Ishikawa (cell line): Measurements from ENCODE around the gene NUP210.

ENCODE experiments used
- CEBPB ChIP-seq: IDR thresholded peaks from 2 replicates; pipeline ENCODE4 v1.6.1; 2012
- CREB1 ChIP-seq: IDR thresholded peaks from 2 replicates; pipeline ENCODE4 v1.6.1; 2012; ENCODE audit warnings: low read depth
- EGR1 ChIP-seq: IDR thresholded peaks from 2 replicates; pipeline ENCODE4 v1.6.1; 2012
- EP300 ChIP-seq: IDR thresholded peaks from 2 replicates; pipeline ENCODE4 v1.6.1; 2012; ENCODE audit warnings: borderline replicate concordance
- FOXM1 ChIP-seq: IDR thresholded peaks from 2 replicates; pipeline ENCODE4 v1.6.1; 2012; ENCODE audit warnings: low read depth, borderline replicate concordance
- NFIC ChIP-seq: IDR thresholded peaks from 2 replicates; pipeline ENCODE4 v1.6.1; 2012
- RAD21 ChIP-seq: IDR thresholded peaks from 2 replicates; pipeline ENCODE4 v1.6.1; 2012; ENCODE audit warnings: low read depth
- TAF1 ChIP-seq: IDR thresholded peaks from 2 replicates; pipeline ENCODE4 v1.6.1; 2012; ENCODE audit warnings: low read depth, mild to moderate bottlenecking
- TCF12 ChIP-seq: IDR thresholded peaks from 2 replicates; pipeline ENCODE4 v1.6.1; 2012; ENCODE audit warnings: low read depth
- TEAD4 ChIP-seq: IDR thresholded peaks from 2 replicates; pipeline ENCODE4 v1.6.1; 2012
- YY1 ChIP-seq: IDR thresholded peaks from 2 replicates; pipeline ENCODE4 v1.6.1; 2012; ENCODE audit warnings: low read depth
- TF ChIP-seq, protein P1 (sequence below): IDR thresholded peaks from 2 replicates; pipeline ENCODE4 v1.6.1; 2012
- TF ChIP-seq, protein P2 (sequence below): IDR thresholded peaks from 2 replicates; pipeline ENCODE4 v1.6.1; 2012; ENCODE audit warnings: low read depth, mild to moderate bottlenecking
- TF ChIP-seq, protein P3 (sequence below): IDR thresholded peaks from 2 replicates; pipeline ENCODE4 v1.6.1; 2012

NUP210 gene

DNA sequence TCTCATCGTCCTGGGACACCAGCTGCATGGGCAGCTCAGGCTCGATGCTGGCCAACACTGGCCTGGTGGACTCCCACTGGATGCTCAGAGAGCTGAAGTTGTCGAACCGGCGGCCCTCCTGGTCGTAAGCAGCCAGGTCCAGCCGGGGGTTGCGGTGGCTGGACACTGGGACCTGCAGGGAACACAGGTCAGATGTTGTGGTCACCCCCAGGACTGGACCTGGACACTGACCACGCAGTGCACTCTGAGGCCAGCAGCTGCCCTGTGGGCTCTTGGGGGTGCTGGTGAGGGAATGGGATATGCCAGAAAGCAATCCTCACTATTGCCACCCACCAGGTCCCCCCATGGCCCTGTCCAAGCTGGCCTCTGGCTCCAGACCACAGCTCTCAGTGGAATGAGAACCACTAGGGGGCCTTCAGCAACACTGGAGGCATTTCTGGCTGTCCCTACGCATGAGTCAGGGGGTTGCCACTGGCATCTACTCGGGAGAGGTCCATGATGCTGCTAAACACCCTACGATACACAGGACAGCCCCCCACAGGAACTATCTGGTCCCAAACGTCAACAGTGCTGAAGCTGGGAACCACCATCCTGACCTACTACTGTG, 66.1 kb downstream of the NUP210 start:
- TF ChIP-seq FOXM1: no peak
- TF ChIP-seq, protein P1, sequence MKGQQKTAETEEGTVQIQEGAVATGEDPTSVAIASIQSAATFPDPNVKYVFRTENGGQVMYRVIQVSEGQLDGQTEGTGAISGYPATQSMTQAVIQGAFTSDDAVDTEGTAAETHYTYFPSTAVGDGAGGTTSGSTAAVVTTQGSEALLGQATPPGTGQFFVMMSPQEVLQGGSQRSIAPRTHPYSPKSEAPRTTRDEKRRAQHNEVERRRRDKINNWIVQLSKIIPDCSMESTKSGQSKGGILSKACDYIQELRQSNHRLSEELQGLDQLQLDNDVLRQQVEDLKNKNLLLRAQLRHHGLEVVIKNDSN: no peak

DNA sequence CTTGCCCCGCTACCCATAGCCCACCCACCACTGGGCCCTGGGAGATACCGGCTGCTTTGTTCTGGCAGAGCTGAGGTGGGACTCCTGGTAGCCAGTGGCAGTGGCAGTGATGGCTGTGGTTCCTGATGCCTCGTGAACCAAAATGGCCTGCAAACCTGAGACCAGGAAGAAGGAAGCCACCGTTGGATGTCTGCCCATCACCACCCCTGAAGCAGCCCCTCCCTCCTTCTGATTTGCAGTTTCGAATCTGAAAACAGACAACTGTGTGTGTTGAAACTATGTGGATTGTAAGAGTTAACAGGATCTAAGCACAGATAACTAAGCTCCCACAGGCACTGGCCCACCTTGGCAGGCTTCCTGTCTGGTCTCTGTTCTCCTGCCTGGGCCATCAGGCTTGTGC, 66.6 kb downstream of the NUP210 start:
- TF ChIP-seq NFIC (no peak), TAF1 (no peak), RAD21 (no peak), EGR1 (no peak), CREB1 (no peak), EP300 (no peak)

DNA sequence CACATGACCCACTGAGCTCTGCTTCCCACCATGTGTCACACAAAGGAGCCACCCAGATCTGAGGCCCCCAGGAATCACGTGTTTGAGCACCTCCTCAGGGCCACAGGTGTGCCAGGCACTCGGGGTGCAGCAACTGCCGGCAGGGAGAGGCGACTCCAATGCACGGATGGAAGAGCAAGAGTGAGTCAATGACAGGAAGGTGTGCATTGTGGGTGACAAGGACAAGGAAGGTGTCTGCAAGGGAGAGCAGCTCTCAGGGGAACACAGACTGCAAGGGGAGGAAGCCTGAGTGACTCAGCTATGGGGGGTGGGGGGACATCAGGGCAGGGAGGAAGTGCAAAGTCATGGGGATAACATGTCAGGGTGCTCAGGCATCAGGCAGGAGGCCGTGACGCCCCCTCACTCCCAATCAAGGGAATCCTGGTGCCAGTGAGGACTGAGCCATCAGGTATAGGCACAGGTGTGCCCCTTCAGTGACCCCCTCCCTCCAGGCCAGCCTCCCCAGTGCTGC, 67.4 kb downstream of the NUP210 start:
- TF ChIP-seq CEBPB (no peak), CREB1 (no peak), YY1 (no peak), TAF1 (no peak), EGR1 (no peak), NFIC (no peak), FOXM1 (no peak), EP300 (no peak)
- TF ChIP-seq, protein P2, sequence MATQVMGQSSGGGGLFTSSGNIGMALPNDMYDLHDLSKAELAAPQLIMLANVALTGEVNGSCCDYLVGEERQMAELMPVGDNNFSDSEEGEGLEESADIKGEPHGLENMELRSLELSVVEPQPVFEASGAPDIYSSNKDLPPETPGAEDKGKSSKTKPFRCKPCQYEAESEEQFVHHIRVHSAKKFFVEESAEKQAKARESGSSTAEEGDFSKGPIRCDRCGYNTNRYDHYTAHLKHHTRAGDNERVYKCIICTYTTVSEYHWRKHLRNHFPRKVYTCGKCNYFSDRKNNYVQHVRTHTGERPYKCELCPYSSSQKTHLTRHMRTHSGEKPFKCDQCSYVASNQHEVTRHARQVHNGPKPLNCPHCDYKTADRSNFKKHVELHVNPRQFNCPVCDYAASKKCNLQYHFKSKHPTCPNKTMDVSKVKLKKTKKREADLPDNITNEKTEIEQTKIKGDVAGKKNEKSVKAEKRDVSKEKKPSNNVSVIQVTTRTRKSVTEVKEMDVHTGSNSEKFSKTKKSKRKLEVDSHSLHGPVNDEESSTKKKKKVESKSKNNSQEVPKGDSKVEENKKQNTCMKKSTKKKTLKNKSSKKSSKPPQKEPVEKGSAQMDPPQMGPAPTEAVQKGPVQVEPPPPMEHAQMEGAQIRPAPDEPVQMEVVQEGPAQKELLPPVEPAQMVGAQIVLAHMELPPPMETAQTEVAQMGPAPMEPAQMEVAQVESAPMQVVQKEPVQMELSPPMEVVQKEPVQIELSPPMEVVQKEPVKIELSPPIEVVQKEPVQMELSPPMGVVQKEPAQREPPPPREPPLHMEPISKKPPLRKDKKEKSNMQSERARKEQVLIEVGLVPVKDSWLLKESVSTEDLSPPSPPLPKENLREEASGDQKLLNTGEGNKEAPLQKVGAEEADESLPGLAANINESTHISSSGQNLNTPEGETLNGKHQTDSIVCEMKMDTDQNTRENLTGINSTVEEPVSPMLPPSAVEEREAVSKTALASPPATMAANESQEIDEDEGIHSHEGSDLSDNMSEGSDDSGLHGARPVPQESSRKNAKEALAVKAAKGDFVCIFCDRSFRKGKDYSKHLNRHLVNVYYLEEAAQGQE: no peak
- TF ChIP-seq, protein P3, sequence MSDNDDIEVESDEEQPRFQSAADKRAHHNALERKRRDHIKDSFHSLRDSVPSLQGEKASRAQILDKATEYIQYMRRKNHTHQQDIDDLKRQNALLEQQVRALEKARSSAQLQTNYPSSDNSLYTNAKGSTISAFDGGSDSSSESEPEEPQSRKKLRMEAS: no peak
- TF ChIP-seq, protein P1: no peak

DNA sequence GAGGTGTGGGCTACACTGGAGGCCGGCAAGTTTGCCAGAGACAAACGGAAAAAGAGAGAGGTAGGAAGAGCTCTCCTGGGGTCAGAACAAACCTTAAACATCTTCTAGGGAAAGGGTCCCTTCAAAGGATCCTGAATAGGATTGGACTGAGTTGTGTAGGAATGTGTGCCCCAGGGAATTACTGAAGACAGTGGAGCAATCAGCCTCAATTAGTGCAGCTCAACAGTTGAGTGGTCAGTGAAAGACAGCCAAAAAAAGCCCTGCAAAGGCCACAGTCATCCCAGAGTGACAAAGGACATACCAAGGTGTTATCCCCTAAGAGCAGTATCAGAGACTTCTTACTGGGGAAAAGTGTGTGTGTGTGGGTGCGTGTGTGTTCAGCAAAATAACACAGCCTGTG, 70.3 kb downstream of the NUP210 start:
- TF ChIP-seq TAF1 (no peak), TEAD4 (no peak), EGR1 (no peak), RAD21 (no peak), TCF12 (no peak), CREB1 (no peak), NFIC (no peak), YY1 (no peak), FOXM1 (no peak), CEBPB (no peak)
- TF ChIP-seq, protein P1: no peak

DNA sequence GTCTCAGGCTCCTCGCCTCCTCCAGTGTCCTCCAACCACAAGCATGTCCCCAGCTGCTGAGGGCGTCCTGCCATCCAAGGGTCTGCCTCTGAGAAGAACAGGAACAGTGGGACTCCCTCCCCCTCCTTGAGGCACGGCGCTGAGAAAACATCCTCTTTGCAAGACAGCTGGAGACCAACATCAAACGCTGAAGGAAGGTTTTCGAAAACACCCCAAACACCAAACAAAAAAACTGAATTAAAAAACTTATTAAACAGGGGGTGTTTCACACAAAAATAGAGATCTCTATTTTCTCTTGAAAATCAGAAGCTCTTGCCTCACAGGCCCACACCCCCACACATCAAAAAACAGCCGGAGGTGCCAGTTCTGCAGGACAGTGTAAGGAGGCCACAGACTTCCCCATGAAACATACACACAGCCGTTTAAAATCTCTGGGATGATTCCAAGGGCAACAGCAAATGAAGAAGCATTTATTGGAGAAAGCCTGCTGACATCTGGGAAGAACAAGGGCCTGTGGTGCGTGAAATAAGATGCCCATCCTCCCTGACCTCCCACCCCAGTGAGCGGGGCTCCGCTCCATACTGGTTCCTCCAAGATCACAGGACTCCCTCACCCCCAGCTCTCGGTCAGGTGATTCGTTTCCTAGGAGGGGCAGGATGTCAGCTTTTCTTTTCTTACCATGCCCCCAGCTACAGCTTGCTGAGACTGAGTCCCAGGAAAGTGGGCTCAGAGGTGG, 71.3 kb downstream of the NUP210 start:
- TF ChIP-seq EGR1 (no peak), TCF12 (no peak), FOXM1 (no peak), EP300 (no peak), CEBPB (no peak)

DNA sequence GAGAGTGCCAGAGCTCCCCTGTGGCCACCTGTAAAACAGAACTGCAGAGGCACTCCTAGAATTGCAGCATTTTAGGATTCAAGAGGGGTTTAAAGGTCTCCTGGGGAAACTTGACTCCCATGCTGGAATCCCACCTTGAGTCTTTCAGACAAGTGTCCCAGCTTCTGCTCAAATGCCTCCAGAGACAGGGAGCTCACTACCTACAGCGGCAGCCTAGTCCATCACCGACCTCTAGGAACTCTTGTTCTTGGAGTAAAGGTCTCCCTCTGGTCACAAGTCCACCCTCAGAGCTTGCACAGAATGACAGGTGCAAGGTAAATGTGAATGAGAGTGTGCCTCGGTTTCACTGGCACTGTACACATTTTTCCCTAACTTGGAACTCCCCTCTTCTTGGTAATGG, 72.0 kb downstream of the NUP210 start:
- TF ChIP-seq FOXM1 (no peak), EP300 (no peak), CREB1 (no peak), TCF12 (no peak), TAF1 (no peak), CEBPB (no peak)
- TF ChIP-seq, protein P1: no peak
- TF ChIP-seq, protein P2: no peak
